ENCODE measurements around the gene RANGAP1. TPM values are rescaled to one million over a fixed set of nuclear protein-coding genes. Genes with fewer than 3 reads are reported as not detected.

RANGAP1 gene
- total and polyA plus RNA-seq, 2 of the 8 experiments (the other 6 are each of a cell fraction or from before 2014, with no cell fraction given) = 121 to 171 TPM

DNA sequence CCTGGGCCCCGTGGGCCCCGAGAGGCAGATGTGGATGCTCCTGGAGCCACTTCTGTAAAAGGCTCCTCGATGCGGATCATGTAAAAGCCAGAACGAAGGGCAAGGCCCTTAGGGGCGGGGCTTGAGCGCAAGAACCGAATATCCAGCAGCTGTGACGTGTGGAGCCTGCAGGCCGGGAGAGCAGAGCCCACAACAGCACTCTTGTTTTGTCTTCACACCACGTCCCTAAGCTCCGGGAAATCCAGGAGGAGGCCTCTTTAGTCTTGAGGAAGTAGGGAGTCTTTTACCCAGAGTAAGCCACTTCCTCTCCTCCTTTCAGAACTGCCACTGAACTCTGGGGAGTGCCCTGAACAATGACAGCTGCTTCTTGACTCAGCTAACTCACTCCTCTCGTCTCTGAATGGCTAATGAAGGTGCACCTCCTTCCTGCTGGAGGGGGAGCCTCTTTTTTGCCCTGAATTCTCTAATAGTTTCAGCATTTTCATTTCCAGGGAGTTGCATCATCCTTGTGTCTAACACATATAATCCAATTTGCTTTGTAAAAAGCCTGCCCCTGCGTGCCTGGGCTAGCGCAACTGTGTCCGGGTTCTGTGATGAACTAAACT is 68.3 kb downstream of the RANGAP1 start (continued):
- no peak for TF ChIP-seq TBP (IDR thresholded peaks at IDR 0.05; ENCODE audit: low read depth, low read length)
- TF ChIP-seq RFX5 (IDR thresholded peaks at IDR 0.05; ENCODE audit: borderline replicate concordance, low read depth, low read length) = no peak
- TF ChIP-seq, protein P1, sequence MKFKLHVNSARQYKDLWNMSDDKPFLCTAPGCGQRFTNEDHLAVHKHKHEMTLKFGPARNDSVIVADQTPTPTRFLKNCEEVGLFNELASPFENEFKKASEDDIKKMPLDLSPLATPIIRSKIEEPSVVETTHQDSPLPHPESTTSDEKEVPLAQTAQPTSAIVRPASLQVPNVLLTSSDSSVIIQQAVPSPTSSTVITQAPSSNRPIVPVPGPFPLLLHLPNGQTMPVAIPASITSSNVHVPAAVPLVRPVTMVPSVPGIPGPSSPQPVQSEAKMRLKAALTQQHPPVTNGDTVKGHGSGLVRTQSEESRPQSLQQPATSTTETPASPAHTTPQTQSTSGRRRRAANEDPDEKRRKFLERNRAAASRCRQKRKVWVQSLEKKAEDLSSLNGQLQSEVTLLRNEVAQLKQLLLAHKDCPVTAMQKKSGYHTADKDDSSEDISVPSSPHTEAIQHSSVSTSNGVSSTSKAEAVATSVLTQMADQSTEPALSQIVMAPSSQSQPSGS (IDR thresholded peaks at IDR 0.05; ENCODE audit: low read length) = no peak
- no peak for TF ChIP-seq RBBP5 (IDR thresholded peaks at IDR 0.05; ENCODE audit: borderline replicate concordance, low read depth, low read length)
- no peak for TF ChIP-seq HDAC6 (IDR thresholded peaks at IDR 0.05; ENCODE audit: low read depth, low read length)
- no peak for TF ChIP-seq TEAD4 (IDR thresholded peaks at IDR 0.05; ENCODE audit: low read depth, low read length)
